Measurements from ENCODE around the gene TMEM244. TPM values are rescaled to one million over a fixed set of nuclear protein-coding genes. Genes with fewer than 3 reads are reported as not detected.

Gene TMEM244
- not detected for polyA plus RNA-seq (2013)

GRCh38 chr6:129860908-129861665 is at the start of gene TMEM244:
TSS of gene TMEM244 (minus strand) at chr6:129861315. CDS start at chr6:129861188, 127 bp downstream.
- 93% methylated on average over 12 of the region's 14 CpGs for WGBS (ENCODE audit: insufficient coverage)
- H3K36me3 ChIP-seq (ENCODE audit: control insufficient read depth in 4 of 4, insufficient read depth in 4 of 4, low read length in 3 of 4) = no peaks in the 10 kb centered on the region
- no peak within 1 kb of the TSS for H3K27ac ChIP-seq (ENCODE audit: insufficient read depth in 1 of 2, low read depth in 1 of 2, low read length in 2 of 2, poor library complexity in 1 of 2, severe bottlenecking in 2 of 2)
- DNase-seq = no peak
- no peaks in the 10 kb centered on the region for H3K4me1 ChIP-seq (ENCODE audit: control extremely low read depth in 1 of 4, control insufficient read depth in 4 of 4, insufficient read depth in 4 of 4, low read length in 3 of 4)
- H3K4me3 ChIP-seq (ENCODE audit: control insufficient read depth in 1 of 7, extremely low read depth in 1 of 7, insufficient read depth in 4 of 7, low read depth in 2 of 7, low read length in 6 of 7) = peak within 1 kb of the TSS in 1 of 7 experiments; percentile 17
- ChIA-PET CTCF (interaction anchor here (1.5 kb wide), 1 partner anchor 12 kb away, joined by 3 read pairs; no protein-coding TSS in a partner anchor), POLR2A (no interaction called here)
- H3K27me3 ChIP-seq (replicated peaks in 2 of 5; ENCODE audit: control insufficient read depth in 4 of 5, insufficient read depth in 5 of 5, low read length in 4 of 5) = no peaks in the 10 kb centered on the region
- H3K9me3 ChIP-seq (ENCODE audit: control extremely low read depth in 1 of 5, control insufficient read depth in 4 of 5, insufficient read depth in 2 of 5, low read depth in 1 of 5, low read length in 4 of 5) = peaks cover 0 to 3% (median 0%) of the 10 kb centered on the region in 5 experiments

- Histone ChIP-seq H3K4me1 (ENCODE audit: control extremely low read depth in 1 of 4, control insufficient read depth in 4 of 4, insufficient read depth in 4 of 4, low read length in 3 of 4) (no peaks in the 10 kb centered on the region), H3K9me3 (ENCODE audit: control extremely low read depth in 1 of 5, control insufficient read depth in 4 of 5, insufficient read depth in 2 of 5, low read depth in 1 of 5, low read length in 4 of 5) (no peaks in the 10 kb centered on the region), H3K36me3 (ENCODE audit: control insufficient read depth in 4 of 4, insufficient read depth in 4 of 4, low read length in 3 of 4) (no peaks in the 10 kb centered on the region), H3K27me3 (replicated peaks in 2 of 5; ENCODE audit: control insufficient read depth in 4 of 5, insufficient read depth in 5 of 5, low read length in 4 of 5) (no peaks in the 10 kb centered on the region), H3K27ac (ENCODE audit: insufficient read depth in 1 of 2, low read depth in 1 of 2, low read length in 2 of 2, poor library complexity in 1 of 2, severe bottlenecking in 2 of 2) (no peak overlapping the region), H3K4me3 (ENCODE audit: control insufficient read depth in 1 of 7, extremely low read depth in 1 of 7, insufficient read depth in 4 of 7, low read depth in 2 of 7, low read length in 6 of 7) (no peak overlapping the region)
- CTCF ChIA-PET = interaction anchor here (1.0 kb wide), 1 partner anchor 16 kb away, joined by 3 read pairs; no protein-coding TSS in a partner anchor
- POLR2A ChIA-PET = no interaction called here
- DNase-seq = no peak
These were observed 47.7 kb upstream of the TMEM244 start for GRCh38 chr6:129908858-129909257.

GRCh38 chr6:129908356-129908755 is 47.2 kb upstream of the TMEM244 start:
- CTCF ChIA-PET = interaction anchor here (1.0 kb wide), 1 partner anchor 17 kb away, joined by 3 read pairs; no protein-coding TSS in a partner anchor
- Histone ChIP-seq H3K27ac (ENCODE audit: insufficient read depth in 1 of 2, low read depth in 1 of 2, low read length in 2 of 2, poor library complexity in 1 of 2, severe bottlenecking in 2 of 2) (no peak overlapping the region), H3K27me3 (replicated peaks in 2 of 5; ENCODE audit: control insufficient read depth in 4 of 5, insufficient read depth in 5 of 5, low read length in 4 of 5) (no peaks in the 10 kb centered on the region), H3K36me3 (ENCODE audit: control insufficient read depth in 4 of 4, insufficient read depth in 4 of 4, low read length in 3 of 4) (no peaks in the 10 kb centered on the region), H3K4me1 (ENCODE audit: control extremely low read depth in 1 of 4, control insufficient read depth in 4 of 4, insufficient read depth in 4 of 4, low read length in 3 of 4) (no peaks in the 10 kb centered on the region), H3K9me3 (ENCODE audit: control extremely low read depth in 1 of 5, control insufficient read depth in 4 of 5, insufficient read depth in 2 of 5, low read depth in 1 of 5, low read length in 4 of 5) (no peaks in the 10 kb centered on the region), H3K4me3 (ENCODE audit: control insufficient read depth in 1 of 7, extremely low read depth in 1 of 7, insufficient read depth in 4 of 7, low read depth in 2 of 7, low read length in 6 of 7) (no peak overlapping the region)
- no peak for DNase-seq
- WGBS (ENCODE audit: insufficient coverage) = no CpG with 5 or more reads among the region's 2 CpGs
- POLR2A ChIA-PET = no interaction called here

GRCh38 chr6:129906515-129907077 is 45.5 kb upstream of the TMEM244 start:
- 100% methylated on average over 1 of the region's 3 CpGs for WGBS (ENCODE audit: insufficient coverage)
- CTCF ChIA-PET = interaction anchor here (1.7 kb wide), 1 partner anchor 13 kb away, joined by 4 read pairs; no protein-coding TSS in a partner anchor
- Histone ChIP-seq H3K27ac (ENCODE audit: insufficient read depth in 1 of 2, low read depth in 1 of 2, low read length in 2 of 2, poor library complexity in 1 of 2, severe bottlenecking in 2 of 2) (no peak overlapping the region), H3K36me3 (ENCODE audit: control insufficient read depth in 4 of 4, insufficient read depth in 4 of 4, low read length in 3 of 4) (no peaks in the 10 kb centered on the region), H3K27me3 (replicated peaks in 2 of 5; ENCODE audit: control insufficient read depth in 4 of 5, insufficient read depth in 5 of 5, low read length in 4 of 5) (no peaks in the 10 kb centered on the region), H3K4me3 (ENCODE audit: control insufficient read depth in 1 of 7, extremely low read depth in 1 of 7, insufficient read depth in 4 of 7, low read depth in 2 of 7, low read length in 6 of 7) (peak overlapping the region in 1 of 7 experiments; percentile 6), H3K4me1 (ENCODE audit: control extremely low read depth in 1 of 4, control insufficient read depth in 4 of 4, insufficient read depth in 4 of 4, low read length in 3 of 4) (no peaks in the 10 kb centered on the region), H3K9me3 (ENCODE audit: control extremely low read depth in 1 of 5, control insufficient read depth in 4 of 5, insufficient read depth in 2 of 5, low read depth in 1 of 5, low read length in 4 of 5) (no peaks in the 10 kb centered on the region)
- no peak for DNase-seq
- POLR2A ChIA-PET = no interaction called here

GRCh38 chr6:129903082-129903481 is 42.0 kb upstream of the TMEM244 start:
- Histone ChIP-seq H3K9me3 (ENCODE audit: control extremely low read depth in 1 of 5, control insufficient read depth in 4 of 5, insufficient read depth in 2 of 5, low read depth in 1 of 5, low read length in 4 of 5) (no peaks in the 10 kb centered on the region), H3K36me3 (ENCODE audit: control insufficient read depth in 4 of 4, insufficient read depth in 4 of 4, low read length in 3 of 4) (no peaks in the 10 kb centered on the region), H3K27me3 (replicated peaks in 2 of 5; ENCODE audit: control insufficient read depth in 4 of 5, insufficient read depth in 5 of 5, low read length in 4 of 5) (no peaks in the 10 kb centered on the region), H3K4me1 (ENCODE audit: control extremely low read depth in 1 of 4, control insufficient read depth in 4 of 4, insufficient read depth in 4 of 4, low read length in 3 of 4) (no peaks in the 10 kb centered on the region), H3K27ac (ENCODE audit: insufficient read depth in 1 of 2, low read depth in 1 of 2, low read length in 2 of 2, poor library complexity in 1 of 2, severe bottlenecking in 2 of 2) (no peak overlapping the region), H3K4me3 (ENCODE audit: control insufficient read depth in 1 of 7, extremely low read depth in 1 of 7, insufficient read depth in 4 of 7, low read depth in 2 of 7, low read length in 6 of 7) (no peak overlapping the region)
- POLR2A ChIA-PET = no interaction called here
- CTCF ChIA-PET = interaction anchor here (0.8 kb wide), 1 partner anchor 33 kb away, joined by 3 read pairs; no protein-coding TSS in a partner anchor
- no peak for DNase-seq

- Histone ChIP-seq H3K27ac (ENCODE audit: insufficient read depth in 1 of 2, low read depth in 1 of 2, low read length in 2 of 2, poor library complexity in 1 of 2, severe bottlenecking in 2 of 2) (no peak overlapping the region), H3K27me3 (replicated peaks in 2 of 5; ENCODE audit: control insufficient read depth in 4 of 5, insufficient read depth in 5 of 5, low read length in 4 of 5) (no peaks in the 10 kb centered on the region), H3K36me3 (ENCODE audit: control insufficient read depth in 4 of 4, insufficient read depth in 4 of 4, low read length in 3 of 4) (no peaks in the 10 kb centered on the region), H3K4me1 (ENCODE audit: control extremely low read depth in 1 of 4, control insufficient read depth in 4 of 4, insufficient read depth in 4 of 4, low read length in 3 of 4) (no peaks in the 10 kb centered on the region), H3K4me3 (ENCODE audit: control insufficient read depth in 1 of 7, extremely low read depth in 1 of 7, insufficient read depth in 4 of 7, low read depth in 2 of 7, low read length in 6 of 7) (no peak overlapping the region), H3K9me3 (ENCODE audit: control extremely low read depth in 1 of 5, control insufficient read depth in 4 of 5, insufficient read depth in 2 of 5, low read depth in 1 of 5, low read length in 4 of 5) (no peaks in the 10 kb centered on the region)
- no peak for DNase-seq
- POLR2A ChIA-PET = no interaction called here
- CTCF ChIA-PET = interaction anchor here (0.8 kb wide), 1 partner anchor 34 kb away, joined by 3 read pairs; no protein-coding TSS in a partner anchor
- WGBS (ENCODE audit: insufficient coverage) = 100% methylated on average over 1 of the region's 1 CpG
These were observed 41.6 kb upstream of the TMEM244 start for GRCh38 chr6:129902681-129903080.

GRCh38 chr6:129901910-129902309 is 40.8 kb upstream of the TMEM244 start:
- H3K4me3 ChIP-seq (ENCODE audit: control insufficient read depth in 1 of 7, extremely low read depth in 1 of 7, insufficient read depth in 4 of 7, low read depth in 2 of 7, low read length in 6 of 7) = no peak overlapping the region
- ChIA-PET POLR2A (no interaction called here), CTCF (no interaction called here)
- H3K9me3 ChIP-seq (ENCODE audit: control extremely low read depth in 1 of 5, control insufficient read depth in 4 of 5, insufficient read depth in 2 of 5, low read depth in 1 of 5, low read length in 4 of 5) = no peaks in the 10 kb centered on the region
- H3K36me3 ChIP-seq (ENCODE audit: control insufficient read depth in 4 of 4, insufficient read depth in 4 of 4, low read length in 3 of 4) = no peaks in the 10 kb centered on the region
- no peak for DNase-seq
- no peak overlapping the region for H3K27ac ChIP-seq (ENCODE audit: insufficient read depth in 1 of 2, low read depth in 1 of 2, low read length in 2 of 2, poor library complexity in 1 of 2, severe bottlenecking in 2 of 2)
- H3K4me1 ChIP-seq (ENCODE audit: control extremely low read depth in 1 of 4, control insufficient read depth in 4 of 4, insufficient read depth in 4 of 4, low read length in 3 of 4) = no peaks in the 10 kb centered on the region
- H3K27me3 ChIP-seq (replicated peaks in 2 of 5; ENCODE audit: control insufficient read depth in 4 of 5, insufficient read depth in 5 of 5, low read length in 4 of 5) = no peaks in the 10 kb centered on the region
